ENCODE results near the gene C1QTNF6.
"Not testable (repeated sequence)": the region's sequence is repeated elsewhere in the genome, so short reads cannot be mapped to it uniquely, and the experiment has no call there.

The C1QTNF6 gene

GRCh38 chr22:37187891-37188761 is at the start of gene C1QTNF6:
C1QTNF6 (minus strand) TSS chr22:37188247; CDS start chr22:37188213, 34 bp downstream.
- no peak for DNase-seq

- DNase-seq: no peak
Observed at GRCh38 chr22:37235897-37236607, 48.0 kb upstream of the C1QTNF6 start.

- DNase-seq: no peak
Observed at GRCh38 chr22:37234736-37235711, 47.0 kb upstream of the C1QTNF6 start.

- DNase-seq: no peak
Observed at GRCh38 chr22:37233751-37234631, 45.9 kb upstream of the C1QTNF6 start.

- DNase-seq: not testable (repeated sequence)
Observed at GRCh38 chr22:37233371-37233750, 45.3 kb upstream of the C1QTNF6 start.

- DNase-seq: no peak
Observed at GRCh38 chr22:37232140-37232998, 44.3 kb upstream of the C1QTNF6 start.

GRCh38 chr22:37231406-37232139 is 43.5 kb upstream of the C1QTNF6 start:
- DNase-seq: no peak

GRCh38 chr22:37230673-37231405 is 42.8 kb upstream of the C1QTNF6 start:
- DNase-seq: no peak

- DNase-seq: no peak
Observed at GRCh38 chr22:37229805-37230672, 42.0 kb upstream of the C1QTNF6 start.

- no peak for DNase-seq
Observed at GRCh38 chr22:37229012-37229804, 41.2 kb upstream of the C1QTNF6 start.

- DNase-seq: no peak
Observed at GRCh38 chr22:37228106-37229011, 40.3 kb upstream of the C1QTNF6 start.

- no peak for DNase-seq
Observed at GRCh38 chr22:37226514-37226913, 38.5 kb upstream of the C1QTNF6 start.

GRCh38 chr22:37226087-37226486 is 38.0 kb upstream of the C1QTNF6 start:
- no peak for DNase-seq

- peak; percentile 17 for DNase-seq
Observed at GRCh38 chr22:37225481-37225880, 37.4 kb upstream of the C1QTNF6 start.

GRCh38 chr22:37224757-37225420 is 36.8 kb upstream of the C1QTNF6 start:
- no peak for DNase-seq
